ENCODE measurements around the gene GPC5. TPM values are rescaled to one million over a fixed set of nuclear protein-coding genes. Genes with fewer than 3 reads are reported as not detected.

The GPC5 gene
- total and polyA plus RNA-seq, 9 of the 15 experiments (the other 6 are each of a cell fraction or from before 2014, with no cell fraction given): 0.18 to 0.27 TPM; not detected in 7

DNA sequence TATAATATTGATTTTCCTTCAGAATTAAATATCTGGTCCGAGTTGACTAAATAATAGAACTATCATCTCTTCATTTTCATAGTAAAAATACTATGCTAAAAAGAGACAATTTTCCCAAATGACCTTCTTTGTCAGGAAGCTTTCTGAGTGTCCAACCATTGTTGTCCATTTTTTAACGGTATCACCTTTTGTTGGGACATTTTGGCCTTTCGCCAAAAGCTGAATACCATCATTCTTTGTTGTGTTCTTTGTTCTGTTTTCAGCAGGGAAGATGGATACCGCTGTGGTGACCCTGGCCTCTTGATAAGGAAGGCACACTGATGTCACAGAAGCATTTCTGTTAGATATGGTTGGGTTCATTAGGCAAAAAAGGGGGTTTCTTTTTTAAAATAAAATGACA is 1173.8 kb downstream of the GPC5 start:
- BruUV-seq (replicated peaks): no TSS peak
- H3K4me2 ChIP-seq (ENCODE audit: insufficient read depth, low read length): no peak overlapping the region
- CTCF ChIA-PET (ENCODE audit: low intra/inter-chr PET ratio): no interaction called here
- FAIRE-seq (no peak), DNase-seq (ENCODE audit: extremely low read depth in 1 of 4, low spot score in 3 of 4) (no peak), ATAC-seq (no peak)
- H3K9me3 ChIP-seq (replicated peaks; ENCODE audit: control insufficient read depth, insufficient read depth, low read depth, low read length): 0 out of 2 replicates have a peak, but pooled peaks cover 3% of the 10 kb centered on the region
- H3K36me3 ChIP-seq (ENCODE audit: control insufficient read depth, insufficient read depth, low read length): no peaks in the 10 kb centered on the region
- no peak overlapping the region for H3K4me3 ChIP-seq
- no peaks in the 10 kb centered on the region for H3K9me1 ChIP-seq (ENCODE audit: control insufficient read depth, insufficient read depth, low read length)
- H3K27me3 ChIP-seq (ENCODE audit: control insufficient read depth in 2 of 2, insufficient read depth in 2 of 2, low read length in 2 of 2): no peaks in the 10 kb centered on the region
- under 1% methylated on average over 4 of the region's 4 CpGs for WGBS (ENCODE audit: insufficient coverage, low coverage, missing lambda C conversion rate)
- H3K27ac ChIP-seq (ENCODE audit: extremely low read depth, low read depth, low read length): no peak overlapping the region
- no peaks in the 10 kb centered on the region for H3K79me2 ChIP-seq (ENCODE audit: control insufficient read depth, insufficient read depth, low read length)
- no peak overlapping the region for H2AFZ ChIP-seq (ENCODE audit: low read depth, low read length)
- TF ChIP-seq FOXJ3 (CRISPR knock-in tag; IDR thresholded peaks at IDR 0.05): peak; percentile 28; the same call in 1 of the 2 replicates
- TF ChIP-seq STAT5B (CRISPR knock-in tag; IDR thresholded peaks at IDR 0.05): no peak
- TF ChIP-seq, protein P1, sequence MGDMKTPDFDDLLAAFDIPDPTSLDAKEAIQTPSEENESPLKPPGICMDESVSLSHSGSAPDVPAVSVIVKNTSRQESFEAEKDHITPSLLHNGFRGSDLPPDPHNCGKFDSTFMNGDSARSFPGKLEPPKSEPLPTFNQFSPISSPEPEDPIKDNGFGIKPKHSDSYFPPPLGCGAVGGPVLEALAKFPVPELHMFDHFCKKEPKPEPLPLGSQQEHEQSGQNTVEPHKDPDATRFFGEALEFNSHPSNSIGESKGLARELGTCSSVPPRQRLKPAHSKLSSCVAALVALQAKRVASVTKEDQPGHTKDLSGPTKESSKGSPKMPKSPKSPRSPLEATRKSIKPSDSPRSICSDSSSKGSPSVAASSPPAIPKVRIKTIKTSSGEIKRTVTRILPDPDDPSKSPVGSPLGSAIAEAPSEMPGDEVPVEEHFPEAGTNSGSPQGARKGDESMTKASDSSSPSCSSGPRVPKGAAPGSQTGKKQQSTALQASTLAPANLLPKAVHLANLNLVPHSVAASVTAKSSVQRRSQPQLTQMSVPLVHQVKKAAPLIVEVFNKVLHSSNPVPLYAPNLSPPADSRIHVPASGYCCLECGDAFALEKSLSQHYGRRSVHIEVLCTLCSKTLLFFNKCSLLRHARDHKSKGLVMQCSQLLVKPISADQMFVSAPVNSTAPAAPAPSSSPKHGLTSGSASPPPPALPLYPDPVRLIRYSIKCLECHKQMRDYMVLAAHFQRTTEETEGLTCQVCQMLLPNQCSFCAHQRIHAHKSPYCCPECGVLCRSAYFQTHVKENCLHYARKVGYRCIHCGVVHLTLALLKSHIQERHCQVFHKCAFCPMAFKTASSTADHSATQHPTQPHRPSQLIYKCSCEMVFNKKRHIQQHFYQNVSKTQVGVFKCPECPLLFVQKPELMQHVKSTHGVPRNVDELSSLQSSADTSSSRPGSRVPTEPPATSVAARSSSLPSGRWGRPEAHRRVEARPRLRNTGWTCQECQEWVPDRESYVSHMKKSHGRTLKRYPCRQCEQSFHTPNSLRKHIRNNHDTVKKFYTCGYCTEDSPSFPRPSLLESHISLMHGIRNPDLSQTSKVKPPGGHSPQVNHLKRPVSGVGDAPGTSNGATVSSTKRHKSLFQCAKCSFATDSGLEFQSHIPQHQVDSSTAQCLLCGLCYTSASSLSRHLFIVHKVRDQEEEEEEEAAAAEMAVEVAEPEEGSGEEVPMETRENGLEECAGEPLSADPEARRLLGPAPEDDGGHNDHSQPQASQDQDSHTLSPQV (IDR thresholded peaks at IDR 0.05): no peak
- TF ChIP-seq NFIX (CRISPR knock-in tag; IDR thresholded peaks at IDR 0.05; ENCODE audit: low read depth): peak; percentile 60
- no peak for TF ChIP-seq CBX2 (IDR thresholded peaks at IDR 0.05; ENCODE audit: insufficient read depth, low read length, poor library complexity, severe bottlenecking)
- TF ChIP-seq NRF1 (conservative IDR thresholded peaks at IDR 0.05 in 1 of 2, IDR thresholded peaks at IDR 0.05 in 1 of 2): no peak
- TF ChIP-seq, protein P2, sequence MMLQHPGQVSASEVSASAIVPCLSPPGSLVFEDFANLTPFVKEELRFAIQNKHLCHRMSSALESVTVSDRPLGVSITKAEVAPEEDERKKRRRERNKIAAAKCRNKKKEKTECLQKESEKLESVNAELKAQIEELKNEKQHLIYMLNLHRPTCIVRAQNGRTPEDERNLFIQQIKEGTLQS (IDR thresholded peaks at IDR 0.05): no peak
- TF ChIP-seq, protein P2 (CRISPR knock-in tag; conservative IDR thresholded peaks at IDR 0.05): no peak
- no peak for TF ChIP-seq HSF4 (CRISPR knock-in tag; IDR thresholded peaks at IDR 0.05; ENCODE audit: borderline replicate concordance)
- TF ChIP-seq, protein P3, sequence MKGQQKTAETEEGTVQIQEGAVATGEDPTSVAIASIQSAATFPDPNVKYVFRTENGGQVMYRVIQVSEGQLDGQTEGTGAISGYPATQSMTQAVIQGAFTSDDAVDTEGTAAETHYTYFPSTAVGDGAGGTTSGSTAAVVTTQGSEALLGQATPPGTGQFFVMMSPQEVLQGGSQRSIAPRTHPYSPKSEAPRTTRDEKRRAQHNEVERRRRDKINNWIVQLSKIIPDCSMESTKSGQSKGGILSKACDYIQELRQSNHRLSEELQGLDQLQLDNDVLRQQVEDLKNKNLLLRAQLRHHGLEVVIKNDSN (CRISPR knock-in tag; IDR thresholded peaks at IDR 0.05): no peak
- TF ChIP-seq ZNF764 (CRISPR knock-in tag; IDR thresholded peaks at IDR 0.05; ENCODE audit: low read depth): 0 out of 2 replicates have a peak, but pooled peaks have one; percentile 15
- no peak for TF ChIP-seq ZNF551 (CRISPR knock-in tag; IDR thresholded peaks at IDR 0.05)
- peak; percentile 81 for TF ChIP-seq NFIC (IDR thresholded peaks at IDR 0.05)
- TF ChIP-seq, protein P4, sequence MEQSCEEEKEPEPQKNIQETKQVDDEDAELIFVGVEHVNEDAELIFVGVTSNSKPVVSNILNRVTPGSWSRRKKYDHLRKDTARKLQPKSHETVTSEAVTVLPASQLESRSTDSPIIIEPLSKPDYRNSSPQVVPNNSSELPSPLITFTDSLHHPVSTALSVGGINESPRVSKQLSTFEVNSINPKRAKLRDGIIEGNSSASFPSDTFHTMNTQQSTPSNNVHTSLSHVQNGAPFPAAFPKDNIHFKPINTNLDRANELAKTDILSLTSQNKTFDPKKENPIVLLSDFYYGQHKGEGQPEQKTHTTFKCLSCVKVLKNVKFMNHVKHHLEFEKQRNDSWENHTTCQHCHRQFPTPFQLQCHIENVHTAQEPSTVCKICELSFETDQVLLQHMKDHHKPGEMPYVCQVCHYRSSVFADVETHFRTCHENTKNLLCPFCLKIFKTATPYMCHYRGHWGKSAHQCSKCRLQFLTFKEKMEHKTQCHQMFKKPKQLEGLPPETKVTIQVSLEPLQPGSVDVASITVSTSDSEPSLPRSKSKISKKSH (CRISPR knock-in tag; IDR thresholded peaks at IDR 0.05): peak; percentile 54; the same call in 1 of the 2 replicates
- TF ChIP-seq NUFIP1 (IDR thresholded peaks at IDR 0.05; ENCODE audit: partially characterized antibody): no peak
- intact Hi-C loops (cut with micrococcal nuclease): no loop called here
- POLR2A ChIA-PET: interaction anchor here (1.5 kb wide), 1 partner anchor 42 kb away, joined by 3 read pairs; no protein-coding TSS in a partner anchor
- H3K4me1 ChIP-seq (replicated peaks in 1 of 2; ENCODE audit: control insufficient read depth in 2 of 2, insufficient read depth in 2 of 2, low read length in 2 of 2): no peaks in the 10 kb centered on the region
- in situ Hi-C loops (cut with MboI): no loop called here
- no peak overlapping the region for H3K9ac ChIP-seq (ENCODE audit: insufficient read depth in 1 of 2, low read depth in 2 of 2, low read length in 2 of 2)
- H4K20me1 ChIP-seq (replicated peaks; ENCODE audit: control insufficient read depth, insufficient read depth, low read length): no peaks in the 10 kb centered on the region
